ENCODE measurements around the gene TMEM217. TPM values are rescaled to one million over a fixed set of nuclear protein-coding genes. Genes with fewer than 3 reads are reported as not detected.

TMEM217 gene
- polyA plus RNA-seq, 1 donor from 2014 or later = 0.32 TPM

DNA sequence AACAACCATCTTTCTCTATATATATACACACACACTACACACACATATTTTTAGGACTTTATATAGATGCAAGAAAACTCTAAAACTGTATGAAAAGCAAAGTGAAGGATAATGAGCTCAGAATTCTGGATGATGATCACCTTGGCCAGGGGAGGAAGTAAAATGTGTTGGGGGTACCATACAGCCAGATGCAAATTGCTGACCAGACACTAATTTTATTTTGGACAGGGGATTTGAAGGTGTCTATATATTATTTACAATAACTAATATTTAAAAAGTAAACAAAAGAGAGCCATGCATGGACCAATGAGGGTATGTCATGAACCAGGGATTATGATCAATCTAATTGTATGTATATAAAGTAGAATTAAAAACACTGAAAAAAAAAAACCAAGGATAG is 20.2 kb downstream of the TMEM217 start:
- Histone ChIP-seq H3K9me3 (ENCODE audit: low read length) (no peaks in the 10 kb centered on the region), H2AFZ (ENCODE audit: low read depth, low read length) (no peak overlapping the region), H3K4me2 (ENCODE audit: low read length) (no peak overlapping the region), H3K27ac (ENCODE audit: low read length) (no peak overlapping the region), H3F3A (ENCODE audit: insufficient read depth, low read length, poor library complexity, severe bottlenecking) (no peaks in the 10 kb centered on the region), H3K36me3 (ENCODE audit: insufficient read depth, low read length) (no peaks in the 10 kb centered on the region), H3K4me3 (ENCODE audit: low read length) (no peak overlapping the region), H3K9ac (ENCODE audit: low read length) (no peak overlapping the region), H3K9me2 (ENCODE audit: insufficient read depth, low read length) (no peaks in the 10 kb centered on the region), H3K27me3 (ENCODE audit: insufficient read depth, low read depth, low read length) (no peaks in the 10 kb centered on the region), H3K79me2 (replicated peaks; ENCODE audit: insufficient read depth, low read length) (no peaks in the 10 kb centered on the region), H4K20me1 (ENCODE audit: insufficient read depth) (no peaks in the 10 kb centered on the region)
- TF ChIP-seq MXI1 (conservative IDR thresholded peaks at IDR 0.05; ENCODE audit: poor library complexity, severe bottlenecking) (no peak), EZH2 (IDR thresholded peaks at IDR 0.05; ENCODE audit: borderline replicate concordance, insufficient read depth, low read length, poor library complexity, severe bottlenecking) (no peak)

DNA sequence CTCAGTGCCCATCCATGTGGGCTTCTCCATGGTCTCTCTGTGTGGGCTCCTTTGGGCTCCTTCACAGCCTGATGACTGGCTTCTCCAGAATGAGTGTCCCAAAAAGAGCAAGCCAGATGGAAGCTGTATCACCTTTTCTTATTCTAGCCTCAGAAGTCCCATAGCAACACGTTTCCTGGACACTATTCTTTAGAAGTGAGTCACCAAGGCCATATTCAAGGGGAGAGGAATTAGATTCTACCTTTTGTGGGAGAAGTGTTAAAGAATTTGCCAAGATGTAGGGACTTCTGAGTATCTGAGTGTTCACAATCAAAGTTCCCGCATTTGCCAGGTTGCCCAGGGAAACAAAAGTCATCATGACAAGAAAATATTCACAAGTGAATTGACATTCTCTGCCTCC is 21.0 kb downstream of the TMEM217 start:
- Histone ChIP-seq H3K27ac (ENCODE audit: low read length) (no peak overlapping the region), H3K79me2 (replicated peaks; ENCODE audit: insufficient read depth, low read length) (no peaks in the 10 kb centered on the region), H3F3A (ENCODE audit: insufficient read depth, low read length, poor library complexity, severe bottlenecking) (no peaks in the 10 kb centered on the region), H3K27me3 (ENCODE audit: insufficient read depth, low read depth, low read length) (no peaks in the 10 kb centered on the region), H3K4me2 (ENCODE audit: low read length) (no peak overlapping the region), H3K36me3 (ENCODE audit: insufficient read depth, low read length) (no peaks in the 10 kb centered on the region), H3K4me3 (ENCODE audit: low read length) (no peak overlapping the region), H2AFZ (ENCODE audit: low read depth, low read length) (no peak overlapping the region), H3K9ac (ENCODE audit: low read length) (no peak overlapping the region), H3K9me3 (ENCODE audit: low read length) (no peaks in the 10 kb centered on the region), H3K9me2 (ENCODE audit: insufficient read depth, low read length) (no peaks in the 10 kb centered on the region), H4K20me1 (ENCODE audit: insufficient read depth) (no peaks in the 10 kb centered on the region)
- TF ChIP-seq TAF1 (IDR thresholded peaks at IDR 0.05; ENCODE audit: low read depth) (no peak), SMC3 (conservative IDR thresholded peaks at IDR 0.05; ENCODE audit: poor library complexity) (no peak), MXI1 (conservative IDR thresholded peaks at IDR 0.05; ENCODE audit: poor library complexity, severe bottlenecking) (no peak), EZH2 (IDR thresholded peaks at IDR 0.05; ENCODE audit: borderline replicate concordance, insufficient read depth, low read length, poor library complexity, severe bottlenecking) (no peak), RAD21 (conservative IDR thresholded peaks at IDR 0.05) (no peak), EP300 (conservative IDR thresholded peaks at IDR 0.05; ENCODE audit: poor library complexity, severe bottlenecking) (no peak), POLR2AphosphoS5 (IDR thresholded peaks at IDR 0.05) (no peak)
- TF ChIP-seq, protein P1, sequence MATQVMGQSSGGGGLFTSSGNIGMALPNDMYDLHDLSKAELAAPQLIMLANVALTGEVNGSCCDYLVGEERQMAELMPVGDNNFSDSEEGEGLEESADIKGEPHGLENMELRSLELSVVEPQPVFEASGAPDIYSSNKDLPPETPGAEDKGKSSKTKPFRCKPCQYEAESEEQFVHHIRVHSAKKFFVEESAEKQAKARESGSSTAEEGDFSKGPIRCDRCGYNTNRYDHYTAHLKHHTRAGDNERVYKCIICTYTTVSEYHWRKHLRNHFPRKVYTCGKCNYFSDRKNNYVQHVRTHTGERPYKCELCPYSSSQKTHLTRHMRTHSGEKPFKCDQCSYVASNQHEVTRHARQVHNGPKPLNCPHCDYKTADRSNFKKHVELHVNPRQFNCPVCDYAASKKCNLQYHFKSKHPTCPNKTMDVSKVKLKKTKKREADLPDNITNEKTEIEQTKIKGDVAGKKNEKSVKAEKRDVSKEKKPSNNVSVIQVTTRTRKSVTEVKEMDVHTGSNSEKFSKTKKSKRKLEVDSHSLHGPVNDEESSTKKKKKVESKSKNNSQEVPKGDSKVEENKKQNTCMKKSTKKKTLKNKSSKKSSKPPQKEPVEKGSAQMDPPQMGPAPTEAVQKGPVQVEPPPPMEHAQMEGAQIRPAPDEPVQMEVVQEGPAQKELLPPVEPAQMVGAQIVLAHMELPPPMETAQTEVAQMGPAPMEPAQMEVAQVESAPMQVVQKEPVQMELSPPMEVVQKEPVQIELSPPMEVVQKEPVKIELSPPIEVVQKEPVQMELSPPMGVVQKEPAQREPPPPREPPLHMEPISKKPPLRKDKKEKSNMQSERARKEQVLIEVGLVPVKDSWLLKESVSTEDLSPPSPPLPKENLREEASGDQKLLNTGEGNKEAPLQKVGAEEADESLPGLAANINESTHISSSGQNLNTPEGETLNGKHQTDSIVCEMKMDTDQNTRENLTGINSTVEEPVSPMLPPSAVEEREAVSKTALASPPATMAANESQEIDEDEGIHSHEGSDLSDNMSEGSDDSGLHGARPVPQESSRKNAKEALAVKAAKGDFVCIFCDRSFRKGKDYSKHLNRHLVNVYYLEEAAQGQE (IDR thresholded peaks at IDR 0.05; ENCODE audit: borderline replicate concordance) = no peak
- TF ChIP-seq, protein P2, sequence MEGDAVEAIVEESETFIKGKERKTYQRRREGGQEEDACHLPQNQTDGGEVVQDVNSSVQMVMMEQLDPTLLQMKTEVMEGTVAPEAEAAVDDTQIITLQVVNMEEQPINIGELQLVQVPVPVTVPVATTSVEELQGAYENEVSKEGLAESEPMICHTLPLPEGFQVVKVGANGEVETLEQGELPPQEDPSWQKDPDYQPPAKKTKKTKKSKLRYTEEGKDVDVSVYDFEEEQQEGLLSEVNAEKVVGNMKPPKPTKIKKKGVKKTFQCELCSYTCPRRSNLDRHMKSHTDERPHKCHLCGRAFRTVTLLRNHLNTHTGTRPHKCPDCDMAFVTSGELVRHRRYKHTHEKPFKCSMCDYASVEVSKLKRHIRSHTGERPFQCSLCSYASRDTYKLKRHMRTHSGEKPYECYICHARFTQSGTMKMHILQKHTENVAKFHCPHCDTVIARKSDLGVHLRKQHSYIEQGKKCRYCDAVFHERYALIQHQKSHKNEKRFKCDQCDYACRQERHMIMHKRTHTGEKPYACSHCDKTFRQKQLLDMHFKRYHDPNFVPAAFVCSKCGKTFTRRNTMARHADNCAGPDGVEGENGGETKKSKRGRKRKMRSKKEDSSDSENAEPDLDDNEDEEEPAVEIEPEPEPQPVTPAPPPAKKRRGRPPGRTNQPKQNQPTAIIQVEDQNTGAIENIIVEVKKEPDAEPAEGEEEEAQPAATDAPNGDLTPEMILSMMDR (IDR thresholded peaks at IDR 0.05; ENCODE audit: poor library complexity, severe bottlenecking) = no peak

DNA sequence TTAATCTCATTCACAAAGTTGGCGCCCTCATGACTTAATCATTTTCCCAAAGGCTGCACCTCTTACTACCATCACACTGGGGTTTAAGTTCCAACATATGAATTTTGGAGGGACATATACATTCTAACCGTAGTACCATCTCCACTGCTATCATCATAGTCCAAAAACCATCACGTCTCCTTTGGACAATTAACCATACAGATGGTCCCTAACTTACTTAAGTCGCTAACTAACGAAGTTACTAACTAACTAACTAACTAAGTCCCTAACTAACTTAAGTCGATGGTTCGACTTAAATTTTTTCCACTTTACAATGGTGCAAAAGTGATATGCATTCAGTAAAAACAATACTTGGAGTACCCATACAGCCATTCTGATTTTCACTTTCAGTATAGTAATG is 24.4 kb downstream of the TMEM217 start:
- no peaks in the 10 kb centered on the region for H4K20me1 ChIP-seq (ENCODE audit: insufficient read depth)
- TF ChIP-seq TAF1 (IDR thresholded peaks at IDR 0.05; ENCODE audit: low read depth) (no peak), EP300 (conservative IDR thresholded peaks at IDR 0.05; ENCODE audit: poor library complexity, severe bottlenecking) (no peak), RAD21 (conservative IDR thresholded peaks at IDR 0.05) (no peak), EZH2 (IDR thresholded peaks at IDR 0.05; ENCODE audit: borderline replicate concordance, insufficient read depth, low read length, poor library complexity, severe bottlenecking) (no peak), MXI1 (conservative IDR thresholded peaks at IDR 0.05; ENCODE audit: poor library complexity, severe bottlenecking) (no peak), SMC3 (conservative IDR thresholded peaks at IDR 0.05; ENCODE audit: poor library complexity) (no peak), POLR2AphosphoS5 (IDR thresholded peaks at IDR 0.05) (no peak)
- TF ChIP-seq, protein P2 (IDR thresholded peaks at IDR 0.05; ENCODE audit: poor library complexity, severe bottlenecking) = no peak
- TF ChIP-seq, protein P1 (IDR thresholded peaks at IDR 0.05; ENCODE audit: borderline replicate concordance) = no peak
- no peak overlapping the region for H2AFZ ChIP-seq (ENCODE audit: low read depth, low read length)

More for the DNA sequence above, 24.4 kb downstream of the TMEM217 start:
- no peaks in the 10 kb centered on the region for H3K36me3 ChIP-seq (ENCODE audit: insufficient read depth, low read length)
- no peak overlapping the region for H3K9ac ChIP-seq (ENCODE audit: low read length)
- H3K27me3 ChIP-seq (ENCODE audit: insufficient read depth, low read depth, low read length) = no peaks in the 10 kb centered on the region
- H3K4me3 ChIP-seq (ENCODE audit: low read length) = no peak overlapping the region
- H3F3A ChIP-seq (ENCODE audit: insufficient read depth, low read length, poor library complexity, severe bottlenecking) = no peaks in the 10 kb centered on the region
- H3K79me2 ChIP-seq (replicated peaks; ENCODE audit: insufficient read depth, low read length) = no peaks in the 10 kb centered on the region
- H3K27ac ChIP-seq (ENCODE audit: low read length) = no peak overlapping the region
- H3K9me3 ChIP-seq (ENCODE audit: low read length) = no peaks in the 10 kb centered on the region
- H3K4me2 ChIP-seq (ENCODE audit: low read length) = no peak overlapping the region
- H3K9me2 ChIP-seq (ENCODE audit: insufficient read depth, low read length) = no peaks in the 10 kb centered on the region

All from neural cell (in vitro differentiated cells).